HFF-Myc (cell line): ENCODE data around the gene STARD3.

Experiments used
- DNase-seq: peaks from one replicate; pipeline ENCODE4 v3.0.0-alpha.2; 2011; ENCODE audit warnings: low read depth; ENCODE audit errors: extremely low read depth
- H3K4me3 ChIP-seq: replicated peaks from 2 replicates; pipeline ENCODE4 v1.5.1; 2011; ENCODE audit warnings: low read depth, mild to moderate bottlenecking, control low read depth, low read length
- CTCF ChIP-seq: IDR thresholded peaks from 2 replicates; pipeline ENCODE4 v1.5.1; 2012; ENCODE audit warnings: mild to moderate bottlenecking, low read depth, low read length, control low read depth; ENCODE audit errors: missing control alignments

The STARD3 gene

DNA sequence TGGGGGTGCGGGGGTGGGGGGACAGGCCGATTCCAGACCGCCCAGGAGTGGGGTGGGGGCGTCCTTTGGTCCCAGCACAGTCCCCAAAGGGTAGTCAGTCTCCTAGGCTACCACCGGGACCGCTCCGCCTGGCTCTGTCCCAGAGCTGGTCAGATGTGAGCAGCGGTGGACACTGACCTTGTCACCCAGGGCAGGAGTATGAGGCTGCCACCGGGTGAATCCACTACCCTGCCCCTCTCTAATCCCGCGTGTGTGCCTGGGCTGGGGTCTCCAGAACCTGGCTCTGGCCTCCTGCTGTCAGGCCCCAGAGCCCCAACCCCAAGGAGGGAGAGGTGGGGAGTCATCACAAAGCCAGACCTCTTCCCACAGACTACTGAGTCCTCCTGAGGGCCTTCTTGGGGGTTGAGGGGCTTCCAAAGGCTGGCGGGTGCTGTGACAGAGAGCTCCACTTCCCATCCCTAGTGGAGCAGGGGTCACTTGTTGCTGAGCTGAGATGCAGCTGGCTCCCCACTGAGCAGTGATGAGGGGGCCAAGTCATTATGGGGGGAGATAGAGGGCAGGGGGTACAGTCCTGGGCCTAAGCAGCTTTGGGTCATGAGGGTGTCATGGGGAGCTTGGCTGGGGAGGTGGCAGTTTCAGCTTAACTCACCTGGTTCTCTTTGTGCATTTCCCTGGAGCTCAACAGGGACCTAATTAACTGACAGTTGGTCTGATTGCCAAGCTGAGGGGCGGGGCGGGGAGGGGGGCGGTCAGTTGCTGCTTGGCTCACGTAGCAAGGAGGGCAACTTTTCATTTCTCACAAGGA lies 9.0 kb upstream of the STARD3 start:
- TF ChIP-seq CTCF = no peak
- H3K4me3 ChIP-seq = no peak overlapping the region
- no peak for DNase-seq

GRCh38 chr17:39628655-39629493 lies 8.1 kb upstream of the STARD3 start:
- TF ChIP-seq CTCF = no peak
- no peak overlapping the region for H3K4me3 ChIP-seq
- DNase-seq = no peak

DNA sequence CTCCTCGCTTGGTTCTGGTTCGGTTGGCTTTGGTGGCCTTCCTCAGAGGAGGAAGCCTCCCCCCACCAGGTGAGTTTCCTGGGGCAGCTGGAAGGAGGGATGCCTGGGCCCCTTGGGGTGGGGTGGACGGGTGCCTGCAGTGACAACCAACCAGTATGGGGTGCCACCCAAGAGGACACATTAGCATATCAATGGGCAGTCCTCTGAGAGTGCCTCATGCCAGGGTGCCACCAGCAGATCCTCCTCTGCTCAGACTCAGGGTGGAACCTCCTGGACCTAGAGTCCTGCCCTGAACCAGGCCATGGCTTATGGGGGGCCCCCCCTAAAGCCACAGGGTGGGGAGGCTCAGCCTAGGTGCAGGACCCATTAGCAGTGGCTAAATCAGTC lies 7.5 kb upstream of the STARD3 start:
- no peak for TF ChIP-seq CTCF
- DNase-seq = no peak
- no peak overlapping the region for H3K4me3 ChIP-seq

GRCh38 chr17:39629898-39630297 lies 7.0 kb upstream of the STARD3 start:
- no peak for DNase-seq
- no peak for TF ChIP-seq CTCF
- no peak overlapping the region for H3K4me3 ChIP-seq

- H3K4me3 ChIP-seq = no peak overlapping the region
- DNase-seq = no peak
These were observed 5.5 kb upstream of the STARD3 start for GRCh38 chr17:39631403-39631802.

DNA sequence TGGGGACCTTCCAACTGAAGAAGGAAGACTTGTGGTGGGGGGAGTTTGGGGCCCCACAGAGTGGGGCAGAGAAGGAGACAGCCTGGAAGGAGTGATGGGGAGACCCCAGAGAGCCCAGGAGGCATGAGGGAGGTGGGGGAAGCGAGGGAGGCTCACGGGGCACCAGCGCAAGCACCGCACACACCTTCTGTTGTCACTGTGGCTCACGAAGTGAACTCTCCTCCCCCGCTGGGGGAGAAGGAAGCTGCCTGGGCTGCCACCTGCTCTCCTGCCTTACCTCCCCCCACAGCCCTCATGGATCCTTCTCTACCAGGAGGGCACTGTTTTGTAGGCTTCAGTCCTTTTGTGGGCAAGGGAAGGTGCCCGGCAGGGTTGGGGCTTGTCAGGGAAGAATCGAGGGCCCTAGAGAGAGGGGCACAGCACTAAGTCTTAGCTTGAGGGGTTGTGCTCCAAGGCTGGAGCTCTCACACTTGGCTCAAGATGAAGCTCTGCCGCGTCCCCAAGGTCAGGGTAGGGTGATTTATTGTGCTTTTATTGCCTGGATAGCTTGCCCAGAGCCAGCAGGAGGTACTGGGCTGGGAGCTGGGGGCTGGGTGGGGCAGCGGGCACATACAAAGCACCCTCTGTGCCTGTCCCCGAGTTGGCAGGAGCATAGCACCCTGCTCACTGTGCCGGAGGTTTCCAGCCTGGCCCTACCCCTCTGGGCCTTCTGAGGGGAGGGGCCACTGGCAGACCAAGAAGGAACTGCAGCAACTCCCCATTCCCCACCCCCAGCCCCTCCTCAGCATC lies 4.6 kb upstream of the STARD3 start:
- DNase-seq = no peak
- no peak overlapping the region for H3K4me3 ChIP-seq
- no peak for TF ChIP-seq CTCF

More at GRCh38 chr17:39631403-39631802, 5.5 kb upstream of the STARD3 start:
- TF ChIP-seq CTCF = no peak
